ENCODE measurements around the gene OPA1.

Gene OPA1

DNA sequence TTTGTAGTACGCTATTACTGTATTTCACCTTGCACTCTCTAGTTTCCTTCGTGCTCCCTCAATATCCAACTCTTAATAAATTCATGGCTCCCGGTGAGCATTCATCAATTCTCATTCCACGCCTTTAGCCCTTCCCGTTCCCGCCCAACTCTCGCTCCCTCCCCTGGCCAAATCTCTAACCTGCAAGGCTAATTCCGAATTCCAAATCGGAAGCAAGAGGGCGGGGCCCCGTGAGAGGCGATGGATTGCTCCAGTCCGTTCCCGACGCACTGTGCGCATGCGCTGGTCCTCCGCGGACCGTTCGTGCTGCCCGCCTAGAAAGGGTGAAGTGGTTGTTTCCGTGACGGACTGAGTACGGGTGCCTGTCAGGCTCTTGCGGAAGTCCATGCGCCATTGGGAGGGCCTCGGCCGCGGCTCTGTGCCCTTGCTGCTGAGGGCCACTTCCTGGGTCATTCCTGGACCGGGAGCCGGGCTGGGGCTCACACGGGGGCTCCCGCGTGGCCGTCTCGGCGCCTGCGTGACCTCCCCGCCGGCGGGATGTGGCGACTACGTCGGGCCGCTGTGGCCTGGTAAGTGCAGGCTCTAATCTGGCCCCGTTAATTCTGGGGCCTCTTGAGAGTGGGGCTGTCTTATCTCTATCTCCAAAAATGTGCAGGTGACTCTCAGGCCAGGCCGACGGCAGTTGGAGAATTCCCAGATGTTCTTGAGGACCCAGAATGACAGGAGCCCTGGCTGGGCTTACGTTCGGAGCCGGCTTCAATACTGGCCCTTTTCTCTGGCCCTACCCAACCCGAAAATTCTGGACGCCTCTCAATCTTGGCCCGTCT lies at the start of gene OPA1:
Gene OPA1, plus strand, starts transcription at position 368 of the 827 bp plus-strand sequence. Its CDS starts 170 bp downstream, at position 538.
- TF ChIP-seq, protein P1, sequence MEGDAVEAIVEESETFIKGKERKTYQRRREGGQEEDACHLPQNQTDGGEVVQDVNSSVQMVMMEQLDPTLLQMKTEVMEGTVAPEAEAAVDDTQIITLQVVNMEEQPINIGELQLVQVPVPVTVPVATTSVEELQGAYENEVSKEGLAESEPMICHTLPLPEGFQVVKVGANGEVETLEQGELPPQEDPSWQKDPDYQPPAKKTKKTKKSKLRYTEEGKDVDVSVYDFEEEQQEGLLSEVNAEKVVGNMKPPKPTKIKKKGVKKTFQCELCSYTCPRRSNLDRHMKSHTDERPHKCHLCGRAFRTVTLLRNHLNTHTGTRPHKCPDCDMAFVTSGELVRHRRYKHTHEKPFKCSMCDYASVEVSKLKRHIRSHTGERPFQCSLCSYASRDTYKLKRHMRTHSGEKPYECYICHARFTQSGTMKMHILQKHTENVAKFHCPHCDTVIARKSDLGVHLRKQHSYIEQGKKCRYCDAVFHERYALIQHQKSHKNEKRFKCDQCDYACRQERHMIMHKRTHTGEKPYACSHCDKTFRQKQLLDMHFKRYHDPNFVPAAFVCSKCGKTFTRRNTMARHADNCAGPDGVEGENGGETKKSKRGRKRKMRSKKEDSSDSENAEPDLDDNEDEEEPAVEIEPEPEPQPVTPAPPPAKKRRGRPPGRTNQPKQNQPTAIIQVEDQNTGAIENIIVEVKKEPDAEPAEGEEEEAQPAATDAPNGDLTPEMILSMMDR (IDR thresholded peaks at IDR 0.05): 0 out of 2 replicates have a peak, but pooled peaks have one; percentile 24

DNA sequence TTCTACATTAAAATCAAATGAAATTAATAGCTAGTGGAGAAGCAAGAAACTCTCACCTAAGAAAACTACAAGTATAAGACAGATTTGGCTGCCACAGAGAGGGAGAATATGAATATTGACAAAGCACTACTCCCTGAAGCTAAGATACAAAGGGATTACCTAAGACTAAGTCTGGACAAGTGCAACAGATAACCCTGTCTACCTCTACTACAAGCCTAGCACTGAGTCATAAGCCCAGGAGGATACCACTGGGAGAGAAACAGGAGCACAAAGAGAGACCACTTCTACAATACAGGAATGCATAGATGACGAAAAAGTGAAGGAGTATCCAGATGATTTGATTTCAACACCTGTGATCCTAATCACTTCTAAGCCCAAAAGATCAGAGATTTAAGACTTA lies 48.7 kb upstream of the OPA1 start:
- TF ChIP-seq, protein P1 (IDR thresholded peaks at IDR 0.05): no peak

- TF ChIP-seq, protein P1 (IDR thresholded peaks at IDR 0.05): no peak
These were observed 47.7 kb upstream of the OPA1 start for GRCh38 chr3:193545304-193545703.

GRCh38 chr3:193546129-193546528 lies 46.9 kb upstream of the OPA1 start:
- TF ChIP-seq, protein P1 (IDR thresholded peaks at IDR 0.05): no peak

DNA sequence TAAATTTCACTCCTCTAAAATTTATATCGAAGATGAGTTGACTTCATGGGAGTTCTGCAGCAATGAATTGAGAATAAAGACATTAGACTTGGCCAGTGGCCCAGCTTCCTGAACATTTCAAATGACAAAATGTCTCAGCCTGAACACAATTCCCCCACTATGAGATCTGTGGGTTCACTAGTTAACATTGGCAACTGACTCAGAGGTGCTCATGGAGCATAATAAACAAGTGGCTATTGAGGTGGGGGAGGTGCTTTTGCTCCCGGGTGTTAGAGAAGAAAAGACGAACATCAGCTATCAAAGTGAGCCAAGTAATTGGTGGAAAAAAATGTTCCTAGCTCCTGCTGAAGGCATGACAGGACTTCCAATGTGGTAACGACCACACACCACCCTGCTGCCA lies 44.6 kb upstream of the OPA1 start:
- TF ChIP-seq, protein P1 (IDR thresholded peaks at IDR 0.05): no peak

DNA sequence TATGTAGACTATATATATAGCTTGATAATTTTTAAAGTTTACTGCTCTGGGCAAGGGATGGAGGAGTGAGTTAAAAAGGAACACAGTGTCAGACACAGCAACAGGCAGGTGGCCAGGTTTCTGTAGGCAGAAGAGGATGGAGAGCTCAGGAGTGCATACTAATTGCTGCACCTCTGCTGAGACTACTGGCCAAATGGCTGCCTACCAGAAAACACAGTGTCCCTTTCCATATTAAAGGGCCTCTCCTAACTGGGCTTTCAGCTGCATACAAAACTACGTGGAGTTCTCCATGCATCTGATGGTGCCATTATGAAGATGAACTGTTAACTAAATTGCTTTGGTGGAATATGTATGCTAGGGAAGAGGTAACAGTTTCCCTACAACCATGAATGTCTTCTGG lies 40.1 kb upstream of the OPA1 start:
- TF ChIP-seq, protein P1 (IDR thresholded peaks at IDR 0.05): no peak

- TF ChIP-seq, protein P1 (IDR thresholded peaks at IDR 0.05): no peak
These were observed 39.4 kb upstream of the OPA1 start for GRCh38 chr3:193553586-193553985.

All from LNCAP (cell line).